KMS-11 (cell line): Measurements from ENCODE around the gene LOXHD1.

Source experiments
- H2AFZ ChIP-seq: fragments of 200-600 bp; sonication (generic); 2 replicates; pipeline ENCODE4 v1.6.1; 2016; ENCODE audit warnings: antibody characterized with exemption, mixed run types, low read depth
- H3K27ac ChIP-seq: fragments of 200-600 bp; sonication (generic); 2 replicates; pipeline ENCODE4 v1.6.1; 2016; ENCODE audit warnings: mild to moderate bottlenecking, mixed run types
- H3K27me3 ChIP-seq: fragments of 200-600 bp; sonication (generic); 2 replicates; pipeline ENCODE4 v1.6.1; 2017; ENCODE audit warnings: mild to moderate bottlenecking, low read depth, mixed run types, moderate library complexity; ENCODE audit not compliant: insufficient read depth
- H3K36me3 ChIP-seq: fragments of 200-600 bp; sonication (generic); 2 replicates; pipeline ENCODE4 v1.6.1; 2017; ENCODE audit warnings: mild to moderate bottlenecking, mixed run types; ENCODE audit not compliant: insufficient read depth
- H3K4me1 ChIP-seq: fragments of 200-600 bp; sonication (generic); 2 replicates; pipeline ENCODE4 v1.6.1; 2016; ENCODE audit warnings: mild to moderate bottlenecking, low read depth, mixed run types; ENCODE audit not compliant: poor library complexity, severe bottlenecking
- H3K4me2 ChIP-seq: fragments of 200-600 bp; sonication (generic); 2 replicates; pipeline ENCODE4 v1.7.0; 2016; ENCODE audit warnings: mild to moderate bottlenecking, mixed run types
- H3K4me3 ChIP-seq: fragments of 200-600 bp; sonication (generic); IDR thresholded peaks from 2 replicates; pipeline ENCODE4 v1.6.1; 2017; ENCODE audit warnings: low read depth, low read length, mixed read lengths; ENCODE audit not compliant: insufficient read depth
- H3K79me2 ChIP-seq: fragments of 200-600 bp; sonication (generic); 2 replicates; pipeline ENCODE4 v1.6.1; 2016; ENCODE audit warnings: low read depth, mixed run types; ENCODE audit not compliant: insufficient read depth
- H3K9ac ChIP-seq: fragments of 200-600 bp; sonication (generic); 2 replicates; pipeline ENCODE4 v1.6.1; 2016; ENCODE audit warnings: mild to moderate bottlenecking, mixed run types
- H4K20me1 ChIP-seq: fragments of 200-600 bp; sonication (generic); 2 replicates; pipeline ENCODE4 v1.6.1; 2016; ENCODE audit warnings: mild to moderate bottlenecking, mixed run types; ENCODE audit not compliant: insufficient read depth
- CTCF ChIP-seq: fragments of 200-600 bp; sonication (generic); conservative IDR thresholded peaks from 2 replicates; pipeline ENCODE4 v1.6.1; 2017; ENCODE audit warnings: low read depth, mild to moderate bottlenecking, antibody characterized with exemption, low read length, moderate library complexity, mixed read lengths

The LOXHD1 gene

GRCh38 chr18:46447323-46447722 lies 209.7 kb downstream of the LOXHD1 start:
- Histone ChIP-seq H3K27me3 (no peaks in the 10 kb centered on the region), H3K9ac (no peak overlapping the region)

GRCh38 chr18:46445522-46446313 lies 211.3 kb downstream of the LOXHD1 start:
- Histone ChIP-seq H2AFZ (no peak overlapping the region), H3K79me2 (no peaks in the 10 kb centered on the region), H3K36me3 (no peaks in the 10 kb centered on the region), H3K27me3 (no peaks in the 10 kb centered on the region), H3K9ac (no peak overlapping the region), H4K20me1 (no peaks in the 10 kb centered on the region), H3K27ac (no peak overlapping the region), H3K4me1 (no peaks in the 10 kb centered on the region), H3K4me3 (no peak overlapping the region), H3K4me2 (no peak overlapping the region)
- TF ChIP-seq CTCF, result no peak

More at GRCh38 chr18:46447323-46447722, 209.7 kb downstream of the LOXHD1 start:
- H3K4me3 ChIP-seq, result no peak overlapping the region
- H3K4me2 ChIP-seq, result no peak overlapping the region
- H4K20me1 ChIP-seq, result no peaks in the 10 kb centered on the region
- H3K79me2 ChIP-seq, result no peaks in the 10 kb centered on the region
- H3K4me1 ChIP-seq, result no peaks in the 10 kb centered on the region
- TF ChIP-seq CTCF, result no peak
- no peak overlapping the region for H3K27ac ChIP-seq
- no peaks in the 10 kb centered on the region for H3K36me3 ChIP-seq
- H2AFZ ChIP-seq, result no peak overlapping the region

GRCh38 chr18:46439037-46439436 lies 218.0 kb downstream of the LOXHD1 start:
- Histone ChIP-seq H3K36me3 (no peaks in the 10 kb centered on the region), H2AFZ (no peak overlapping the region), H3K4me1 (no peaks in the 10 kb centered on the region), H3K4me3 (no peak overlapping the region), H3K4me2 (no peak overlapping the region), H3K79me2 (no peaks in the 10 kb centered on the region), H3K27ac (no peak overlapping the region), H4K20me1 (no peaks in the 10 kb centered on the region), H3K9ac (no peak overlapping the region), H3K27me3 (no peaks in the 10 kb centered on the region)
- TF ChIP-seq CTCF, result no peak

- no peaks in the 10 kb centered on the region for H3K79me2 ChIP-seq
- no peak overlapping the region for H3K4me2 ChIP-seq
- no peak overlapping the region for H3K4me3 ChIP-seq
- no peak overlapping the region for H2AFZ ChIP-seq
- H3K36me3 ChIP-seq, result no peaks in the 10 kb centered on the region
- no peaks in the 10 kb centered on the region for H4K20me1 ChIP-seq
- no peak overlapping the region for H3K27ac ChIP-seq
- no peak overlapping the region for H3K9ac ChIP-seq
- no peak for TF ChIP-seq CTCF
- H3K27me3 ChIP-seq, result no peaks in the 10 kb centered on the region
- no peaks in the 10 kb centered on the region for H3K4me1 ChIP-seq
Measured at GRCh38 chr18:46437061-46437460, 220.0 kb downstream of the LOXHD1 start.
